GM12864 (cell line): ENCODE data around the gene ARHGAP20.

Source experiments
- DNase-seq: peaks from one replicate; pipeline ENCODE4 v3.0.0-alpha.2; 2011; ENCODE audit warnings: low read depth
- H3K4me3 ChIP-seq: 2 replicates; pipeline ENCODE4 v1.5.1; 2011; ENCODE audit warnings: mild to moderate bottlenecking, low read depth, low read length, control low read depth
- TF ChIP-seq, protein P1 (sequence below): IDR thresholded peaks from 2 replicates; pipeline ENCODE4 v1.5.1; 2011; ENCODE audit warnings: low read depth, mild to moderate bottlenecking, moderate library complexity, low read length, control low read depth, inconsistent platforms; ENCODE audit errors: missing control alignments

The ARHGAP20 gene

DNA sequence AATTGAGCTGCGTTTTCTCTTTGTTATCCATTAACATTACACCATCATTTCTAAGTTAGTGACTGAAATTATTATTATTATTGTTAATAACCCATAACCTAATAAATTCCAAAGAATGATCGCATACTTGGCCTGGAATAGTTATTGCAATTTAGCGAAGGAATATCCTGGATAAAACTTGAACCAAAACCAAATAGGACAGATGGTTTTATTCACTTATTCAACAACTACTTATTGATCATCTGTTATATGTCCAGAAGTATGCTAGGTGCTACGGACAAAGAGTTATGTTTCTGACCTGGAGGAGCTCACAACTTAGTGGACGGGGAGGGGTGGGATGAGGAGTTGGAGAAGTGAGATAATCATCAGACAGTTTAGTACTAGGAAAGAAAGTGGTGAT, 44.8 kb upstream of the ARHGAP20 start:
- H3K4me3 ChIP-seq = no peak overlapping the region
- DNase-seq = no peak
- TF ChIP-seq, protein P1, sequence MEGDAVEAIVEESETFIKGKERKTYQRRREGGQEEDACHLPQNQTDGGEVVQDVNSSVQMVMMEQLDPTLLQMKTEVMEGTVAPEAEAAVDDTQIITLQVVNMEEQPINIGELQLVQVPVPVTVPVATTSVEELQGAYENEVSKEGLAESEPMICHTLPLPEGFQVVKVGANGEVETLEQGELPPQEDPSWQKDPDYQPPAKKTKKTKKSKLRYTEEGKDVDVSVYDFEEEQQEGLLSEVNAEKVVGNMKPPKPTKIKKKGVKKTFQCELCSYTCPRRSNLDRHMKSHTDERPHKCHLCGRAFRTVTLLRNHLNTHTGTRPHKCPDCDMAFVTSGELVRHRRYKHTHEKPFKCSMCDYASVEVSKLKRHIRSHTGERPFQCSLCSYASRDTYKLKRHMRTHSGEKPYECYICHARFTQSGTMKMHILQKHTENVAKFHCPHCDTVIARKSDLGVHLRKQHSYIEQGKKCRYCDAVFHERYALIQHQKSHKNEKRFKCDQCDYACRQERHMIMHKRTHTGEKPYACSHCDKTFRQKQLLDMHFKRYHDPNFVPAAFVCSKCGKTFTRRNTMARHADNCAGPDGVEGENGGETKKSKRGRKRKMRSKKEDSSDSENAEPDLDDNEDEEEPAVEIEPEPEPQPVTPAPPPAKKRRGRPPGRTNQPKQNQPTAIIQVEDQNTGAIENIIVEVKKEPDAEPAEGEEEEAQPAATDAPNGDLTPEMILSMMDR = no peak

DNA sequence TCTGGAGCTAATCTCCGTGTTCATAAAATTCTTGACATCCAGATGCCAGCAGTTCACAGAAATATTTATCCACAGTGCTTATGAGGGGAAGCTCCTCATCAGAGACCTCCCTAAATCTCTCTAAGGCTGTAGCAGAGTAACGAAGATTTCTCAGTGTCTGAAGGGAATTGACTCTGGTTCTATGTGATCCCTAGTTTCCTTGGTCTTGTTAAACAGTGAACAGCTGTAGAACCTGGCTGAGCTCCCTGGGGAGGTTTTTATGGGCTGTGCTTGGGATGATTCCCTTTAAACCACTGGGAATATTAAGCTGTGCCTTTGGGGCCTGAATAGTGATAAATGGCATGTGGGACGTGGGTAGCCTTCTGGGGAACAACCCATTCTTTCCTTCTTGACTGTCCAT, 43.7 kb upstream of the ARHGAP20 start:
- TF ChIP-seq, protein P1 = no peak
- DNase-seq = no peak
- no peak overlapping the region for H3K4me3 ChIP-seq

DNA sequence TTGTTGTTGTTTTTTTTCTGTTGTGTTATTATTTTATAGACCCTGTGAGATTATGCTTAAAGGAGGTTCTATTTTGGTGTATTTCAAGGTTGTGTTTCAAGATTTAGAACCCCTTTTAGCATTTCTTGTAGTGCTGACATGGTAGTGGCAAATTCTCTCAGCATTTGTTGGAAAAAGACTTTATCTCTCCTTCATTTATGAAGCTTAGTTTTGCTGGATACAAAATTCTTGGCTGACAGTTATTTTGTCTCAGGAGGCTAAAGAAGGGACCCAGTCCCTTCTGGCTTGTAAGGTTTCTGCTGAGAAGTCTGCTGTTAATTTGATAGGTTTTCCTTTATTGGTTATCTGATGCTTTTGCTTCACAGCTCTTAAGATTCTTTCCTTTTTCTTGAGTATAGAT, 40.7 kb upstream of the ARHGAP20 start:
- DNase-seq = no peak
- H3K4me3 ChIP-seq = no peak overlapping the region
- TF ChIP-seq, protein P1 = no peak

DNA sequence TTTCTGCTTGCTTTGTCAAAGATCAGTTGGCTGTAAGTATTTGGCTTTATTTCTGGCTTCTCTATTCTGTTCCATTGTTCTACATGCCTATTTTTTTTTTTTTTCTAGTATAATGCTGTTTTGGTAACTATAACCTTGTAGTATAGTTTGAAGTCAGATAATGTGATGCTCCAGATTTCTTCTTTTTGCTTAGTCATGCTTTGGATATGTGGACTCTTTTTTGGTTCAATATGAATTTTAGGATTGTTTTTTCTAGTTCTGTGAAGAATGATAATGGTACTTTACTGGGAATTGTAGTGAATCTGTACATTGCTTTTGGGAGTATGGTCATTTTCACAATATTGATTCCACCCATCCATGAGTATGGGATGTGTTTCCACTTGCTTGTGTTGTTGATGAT, 37.9 kb upstream of the ARHGAP20 start:
- TF ChIP-seq, protein P1 = no peak
- H3K4me3 ChIP-seq = no peak overlapping the region
- no peak for DNase-seq

DNA sequence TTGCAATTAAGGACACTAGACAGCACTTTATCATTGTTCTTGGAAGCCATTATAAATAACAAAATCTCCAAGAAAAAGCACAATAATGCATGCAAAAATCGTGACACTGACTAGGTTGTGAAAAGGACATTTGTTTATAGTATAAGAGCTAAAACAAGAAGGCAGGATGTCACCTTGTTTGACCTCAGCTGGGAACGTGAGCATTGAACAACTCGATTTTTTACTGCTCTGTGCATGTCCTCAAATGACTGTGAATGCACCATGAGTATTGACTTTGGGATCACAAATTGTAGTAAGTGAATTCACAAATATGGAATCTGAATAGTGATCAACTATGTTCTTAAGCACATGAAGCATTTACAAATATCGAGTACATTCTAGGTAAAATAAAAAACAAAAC, 35.3 kb upstream of the ARHGAP20 start:
- TF ChIP-seq, protein P1 = no peak
- no peak overlapping the region for H3K4me3 ChIP-seq
- DNase-seq = no peak

DNA sequence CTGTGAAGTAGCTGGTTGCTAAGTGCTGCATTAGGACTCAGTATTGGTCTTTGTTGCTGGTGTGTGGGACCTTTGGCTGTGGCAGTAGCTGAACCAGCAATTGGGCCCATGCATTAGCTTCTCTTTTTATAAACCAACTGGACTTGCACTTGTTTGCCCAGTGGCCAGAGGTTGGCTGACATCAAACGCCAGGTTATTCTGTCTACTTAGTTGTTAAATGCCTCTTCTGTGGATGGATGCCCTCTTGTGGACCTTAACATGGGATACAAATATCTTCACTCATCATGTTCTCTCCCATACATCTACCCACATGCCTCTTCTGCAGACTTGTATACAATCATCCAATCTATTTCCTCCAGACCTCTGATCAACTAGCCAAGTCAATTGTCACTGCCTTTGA, 26.4 kb upstream of the ARHGAP20 start:
- TF ChIP-seq, protein P1 = no peak

DNA sequence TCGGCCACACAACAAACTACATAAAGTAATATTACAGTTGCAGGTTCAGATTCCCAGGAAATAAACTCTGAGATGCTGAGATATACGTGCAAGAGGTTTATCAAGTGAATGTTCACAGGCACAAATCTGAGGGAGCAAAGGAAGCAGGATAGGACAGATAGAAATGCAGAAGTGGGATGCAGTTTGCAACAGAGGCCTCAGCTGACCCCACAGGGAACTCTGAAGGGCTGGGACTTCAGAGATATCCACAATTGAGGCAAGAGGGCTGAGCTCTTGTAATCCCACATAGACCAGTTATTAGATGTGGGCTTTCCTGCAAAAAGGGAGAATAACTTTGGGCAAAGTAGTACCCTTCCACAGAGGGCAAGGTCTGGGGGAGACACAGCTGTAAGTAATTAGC, 25.4 kb upstream of the ARHGAP20 start:
- no peak for DNase-seq
- H3K4me3 ChIP-seq = no peak overlapping the region
- TF ChIP-seq, protein P1 = no peak

More for the DNA sequence above, 26.4 kb upstream of the ARHGAP20 start:
- no peak overlapping the region for H3K4me3 ChIP-seq
- no peak for DNase-seq
